Activated CD4-positive, alpha-beta T cell treated with anti-CD3 and anti-CD28 coated beads, Interleukin-2, amount 50 U/mL, for 4 hours (primary cell): ENCODE data around the gene MYOF.
"Not testable (repeated sequence)": the region's sequence is repeated elsewhere in the genome, so short reads cannot be mapped to it uniquely, and the experiment has no call there.

Experiments used
- DNase-seq, 2 experiments: peaks; one replicate each; pipeline ENCODE4 v3.0.0-alpha.2; 2020

The MYOF gene

DNA sequence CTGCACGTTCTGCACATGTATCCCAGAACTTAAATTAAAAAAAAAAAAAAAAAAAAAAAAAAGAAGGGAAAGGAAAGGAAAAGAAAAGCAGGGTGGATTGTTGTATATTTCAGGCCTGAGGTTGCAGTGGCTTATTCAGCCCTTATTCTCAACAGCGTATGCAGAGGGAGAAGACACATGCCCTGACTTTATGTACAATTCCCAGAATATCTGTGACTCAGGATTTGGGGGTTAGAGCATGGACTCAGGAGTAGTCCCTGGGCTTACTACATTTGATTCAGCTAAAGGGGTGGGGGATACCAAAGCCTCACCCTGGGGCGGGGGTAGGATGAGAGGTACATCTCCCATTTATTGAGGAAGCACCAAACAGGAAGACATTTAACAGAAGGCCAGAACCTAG, 137.4 kb downstream of the MYOF start:
- DNase-seq: no peak

DNA sequence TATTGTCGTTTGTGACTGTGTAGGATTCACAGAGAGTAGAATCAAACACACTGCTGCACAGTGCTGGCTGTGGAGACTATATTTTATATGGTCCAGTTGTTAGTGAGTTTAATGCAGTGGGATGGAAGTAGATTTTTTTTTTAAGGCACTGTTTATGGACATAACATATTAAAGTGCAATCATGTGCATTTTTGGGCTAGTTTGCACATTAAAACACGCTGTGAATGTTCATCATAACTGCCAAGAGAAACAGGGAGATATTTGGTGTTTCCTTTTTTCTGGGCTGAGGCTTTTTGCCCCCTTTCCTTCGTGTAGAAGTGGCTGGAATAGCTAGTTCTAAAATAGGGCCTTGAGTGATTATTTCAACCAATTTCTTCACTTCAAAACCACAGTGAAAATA, 139.2 kb downstream of the MYOF start:
- DNase-seq: no peak

DNA sequence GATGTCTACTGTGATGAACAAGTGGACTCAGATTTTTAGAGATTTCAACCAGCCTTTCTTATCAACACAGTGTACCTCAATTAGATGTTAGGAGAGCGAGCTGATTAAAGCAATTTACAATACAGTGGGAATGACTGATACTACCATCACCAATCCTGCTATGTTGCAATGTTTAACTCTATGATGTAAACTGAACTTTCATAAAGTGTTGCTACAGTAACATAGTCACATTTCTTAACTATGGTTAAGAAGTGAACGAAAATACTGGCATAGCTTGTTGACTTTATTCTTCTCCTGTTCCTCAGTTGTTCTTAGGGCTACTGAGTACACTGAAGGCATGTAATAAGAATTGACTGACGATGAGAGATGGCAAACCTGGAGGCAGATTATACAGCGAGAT, 139.8 kb downstream of the MYOF start:
- no peak for DNase-seq

DNA sequence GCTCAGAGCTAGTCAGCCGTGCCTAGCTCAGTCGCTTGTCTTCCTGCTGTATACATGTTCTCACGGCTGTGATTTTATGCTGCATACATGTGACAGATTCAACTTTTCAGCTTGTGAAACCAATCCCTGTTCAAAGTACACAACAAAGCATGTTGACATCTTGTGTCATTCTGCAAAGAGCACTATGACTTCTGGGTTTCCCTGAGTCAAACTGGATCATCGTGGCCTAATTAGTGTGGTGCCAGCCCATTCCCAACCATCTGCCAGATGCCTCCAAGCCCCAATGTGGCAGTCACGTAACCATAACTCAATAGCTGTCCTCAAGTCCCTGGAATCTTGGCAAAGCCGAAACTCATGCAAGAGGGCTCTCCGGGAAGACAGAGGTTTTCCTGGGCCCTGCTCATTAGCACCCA, 144.8 kb downstream of the MYOF start:
- no peak for DNase-seq

DNA sequence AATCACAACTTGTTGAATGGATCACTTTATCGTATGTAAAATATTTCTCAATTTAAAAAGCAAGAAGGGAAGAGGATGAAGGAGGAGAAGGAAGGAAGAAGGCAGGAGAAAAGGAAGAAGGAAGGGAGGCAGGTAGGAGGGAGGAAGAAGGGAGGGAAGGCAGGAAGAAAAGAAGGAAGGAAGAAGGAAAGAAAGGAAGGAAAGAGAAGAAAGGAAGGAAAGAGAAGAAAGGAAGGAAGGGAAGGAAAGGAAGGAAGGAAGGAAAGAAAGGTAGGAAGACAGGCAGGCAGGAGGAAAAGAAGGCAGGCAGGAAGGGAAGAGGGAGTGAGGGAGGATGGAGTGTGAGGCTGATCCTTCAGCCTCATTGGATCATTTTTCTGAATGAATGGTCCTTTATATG, 145.5 kb downstream of the MYOF start:
- no peak for DNase-seq

DNA sequence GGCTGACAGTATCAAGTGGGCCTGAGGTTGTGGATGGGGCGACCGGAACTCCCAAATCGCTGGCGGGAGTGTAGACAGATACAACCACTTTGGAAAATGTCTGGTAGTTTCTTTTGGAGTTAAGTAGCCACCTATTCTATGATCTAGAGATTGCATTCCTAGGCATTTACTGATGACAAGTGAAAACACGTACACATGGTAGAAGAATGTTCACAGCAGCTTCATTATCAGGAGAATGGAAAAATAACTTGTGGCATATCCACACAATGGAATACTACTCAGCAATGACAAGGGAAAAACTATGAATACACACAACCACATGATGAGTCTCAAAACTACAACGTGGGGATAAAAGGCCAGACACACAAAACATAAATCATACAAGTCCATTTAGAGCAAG, 146.0 kb downstream of the MYOF start:
- DNase-seq: no peak

DNA sequence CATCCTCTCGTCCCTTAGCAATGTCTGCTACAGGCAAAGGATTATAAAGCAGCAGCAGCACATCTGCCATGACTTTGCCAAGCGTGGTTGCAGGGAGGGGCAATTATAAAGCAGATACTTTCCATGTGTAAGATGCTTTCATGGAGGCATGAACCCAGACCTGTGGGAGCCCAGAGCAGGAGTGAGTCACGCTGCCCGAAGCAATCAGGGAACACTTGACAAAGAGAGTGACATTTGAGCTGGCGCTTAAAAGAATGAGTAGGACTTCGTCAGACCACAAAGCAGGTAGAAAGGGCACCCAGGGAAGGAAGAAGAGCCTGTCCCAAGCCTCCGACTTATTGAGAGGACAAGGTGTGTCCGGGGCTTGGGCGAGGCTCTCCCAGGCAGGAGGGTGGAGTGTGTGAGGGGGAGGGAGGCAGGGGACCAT, 147.2 kb downstream of the MYOF start:
- no peak for DNase-seq

DNA sequence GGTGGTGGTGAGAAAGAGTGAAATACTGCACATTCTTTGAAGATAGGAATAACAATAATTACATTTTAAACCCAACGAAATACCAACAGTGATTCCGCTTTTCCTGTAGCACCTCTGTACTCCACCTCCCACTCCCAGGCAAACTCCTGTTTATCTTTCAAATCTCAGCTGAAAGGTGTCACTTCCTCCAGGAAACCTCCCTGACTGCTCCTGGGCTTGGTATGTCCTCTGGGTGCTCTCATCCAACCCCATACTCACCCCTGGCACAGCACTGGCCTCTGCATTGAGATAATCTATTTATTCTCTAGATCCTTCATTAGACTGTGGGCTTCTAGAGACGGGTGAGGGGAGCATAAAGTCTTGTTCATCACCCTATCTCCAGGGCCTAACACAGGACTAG, 148.0 kb downstream of the MYOF start:
- no peak for DNase-seq

DNA sequence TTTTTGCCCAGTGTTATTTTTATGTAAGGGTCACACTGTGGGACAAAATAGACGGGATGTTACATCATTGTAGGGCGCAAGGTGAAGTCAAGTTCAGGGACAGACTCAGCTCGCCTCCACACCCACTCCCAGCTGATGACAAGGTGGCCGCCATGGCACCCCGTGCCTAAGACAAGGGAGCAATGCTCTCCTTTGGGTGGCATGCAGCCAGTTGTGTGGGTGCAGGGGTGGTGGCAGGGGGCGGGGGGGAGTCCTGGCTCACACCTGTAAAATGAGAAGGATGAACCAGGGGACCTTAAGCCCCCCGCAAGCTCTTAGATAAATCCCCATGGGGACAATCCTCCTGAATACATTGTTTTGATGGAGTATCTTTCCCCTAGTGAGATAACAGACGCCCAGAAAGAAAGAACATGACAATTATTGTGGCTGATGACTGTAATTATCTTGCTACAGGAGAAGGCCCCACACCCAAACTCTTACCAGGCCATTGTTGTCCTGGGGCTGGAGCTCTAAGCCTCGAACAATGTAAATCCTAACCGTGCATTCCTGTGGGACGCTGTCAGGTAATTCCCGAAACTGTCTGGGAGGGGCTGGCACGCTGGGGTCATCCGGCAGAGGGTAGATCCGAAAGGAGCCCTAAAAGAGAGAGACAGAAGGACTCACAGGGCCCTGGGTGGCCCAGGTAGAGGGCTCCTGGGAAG, 148.7 kb downstream of the MYOF start:
- no peak for DNase-seq

DNA sequence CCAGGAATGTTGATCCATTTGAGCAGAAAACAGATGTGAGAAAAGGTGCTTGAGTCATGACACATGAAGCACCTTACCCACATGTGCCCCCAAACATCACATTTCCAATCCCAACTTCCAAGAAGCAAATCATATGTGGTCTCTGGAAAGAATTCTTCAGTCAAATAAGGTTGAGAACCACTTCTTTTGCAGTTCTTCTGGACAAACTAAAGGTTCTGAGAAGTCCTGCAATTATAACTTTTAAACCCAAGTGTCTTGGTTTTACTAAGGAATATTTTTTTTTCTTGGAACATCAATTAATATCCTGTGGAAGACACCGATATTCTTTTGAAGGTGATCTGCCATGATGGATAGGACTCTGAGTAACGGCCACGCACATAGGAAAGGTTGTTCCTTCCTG, 151.3 kb downstream of the MYOF start:
- DNase-seq: no peak

DNA sequence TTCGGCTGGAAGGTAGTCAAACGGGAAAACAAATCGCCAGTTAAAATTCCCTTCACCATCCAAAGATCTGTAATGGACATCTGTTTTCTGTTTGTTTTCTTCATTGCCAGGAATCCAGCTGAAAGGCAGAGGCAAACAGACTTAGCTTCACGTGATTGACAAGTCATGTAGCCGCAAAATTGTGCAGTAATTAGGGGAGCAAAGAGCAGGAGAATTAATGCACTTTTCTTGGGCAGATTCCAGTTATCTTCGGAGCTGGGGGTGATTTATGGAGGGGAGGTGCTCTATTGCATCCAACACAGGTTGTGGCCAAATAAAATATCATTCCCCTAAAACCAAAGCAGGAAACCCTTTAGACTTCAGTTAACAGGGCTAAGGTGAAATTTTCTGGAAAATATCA, 162.2 kb downstream of the MYOF start:
- no peak for DNase-seq

DNA sequence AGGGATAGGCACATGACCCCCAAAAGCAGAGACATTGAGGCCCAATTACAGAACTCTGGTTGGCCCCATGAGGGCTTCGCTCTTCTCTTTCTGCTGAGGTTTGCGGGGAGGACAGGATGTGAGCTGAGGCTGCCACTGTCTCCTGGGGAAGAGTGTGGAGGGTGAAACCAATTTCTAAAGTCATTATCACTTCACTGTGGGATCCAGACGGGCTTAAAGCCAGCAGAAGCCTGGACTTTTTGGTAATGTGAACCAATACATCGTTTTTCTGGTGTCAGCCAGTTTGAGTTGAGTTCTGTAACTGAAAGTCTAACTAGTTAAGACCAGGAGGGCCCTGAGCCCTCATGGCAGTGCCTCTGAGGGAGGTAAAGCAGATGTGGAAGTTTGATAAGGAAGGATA, 163.0 kb downstream of the MYOF start:
- no peak for DNase-seq

DNA sequence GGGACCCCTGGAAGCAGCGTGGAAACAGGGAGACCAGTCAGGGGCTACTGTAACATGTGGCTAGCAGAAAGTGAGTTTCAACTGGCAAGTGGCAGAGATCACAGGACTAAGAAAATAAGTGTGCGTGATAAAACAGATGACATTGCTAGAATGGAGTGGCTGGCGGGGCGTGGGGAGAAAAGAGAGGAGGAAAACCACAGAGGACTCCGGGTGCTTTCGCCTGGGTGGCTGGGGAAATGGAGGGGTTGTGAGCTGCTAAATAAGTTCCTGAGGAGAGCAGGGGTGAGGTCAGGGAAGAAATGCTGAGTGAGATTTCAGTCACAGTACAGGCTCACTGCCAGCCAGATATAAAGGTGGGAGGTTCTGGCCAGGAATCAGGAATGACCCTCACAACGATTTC, 166.9 kb downstream of the MYOF start:
- DNase-seq: no peak

DNA sequence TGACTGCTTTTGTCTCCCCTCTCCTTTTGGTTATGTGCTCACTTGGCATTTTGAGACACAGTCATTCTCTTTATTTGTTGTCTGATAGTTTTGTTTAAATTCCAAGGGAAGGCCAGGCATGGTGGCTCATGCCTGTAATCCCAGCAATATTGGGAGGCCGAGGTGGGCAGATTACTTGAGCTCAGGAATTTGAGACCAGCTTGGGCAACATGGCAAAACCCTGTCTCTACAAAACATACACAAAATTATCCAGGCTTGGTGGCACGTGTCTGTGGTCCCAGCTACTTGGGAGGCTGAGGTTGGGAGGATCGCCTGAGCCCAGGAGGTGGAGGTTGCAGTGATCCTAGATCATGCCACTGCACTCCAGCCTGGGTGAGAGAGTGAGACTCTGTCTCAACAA, 167.5 kb downstream of the MYOF start:
- DNase-seq: not testable (repeated sequence)

DNA sequence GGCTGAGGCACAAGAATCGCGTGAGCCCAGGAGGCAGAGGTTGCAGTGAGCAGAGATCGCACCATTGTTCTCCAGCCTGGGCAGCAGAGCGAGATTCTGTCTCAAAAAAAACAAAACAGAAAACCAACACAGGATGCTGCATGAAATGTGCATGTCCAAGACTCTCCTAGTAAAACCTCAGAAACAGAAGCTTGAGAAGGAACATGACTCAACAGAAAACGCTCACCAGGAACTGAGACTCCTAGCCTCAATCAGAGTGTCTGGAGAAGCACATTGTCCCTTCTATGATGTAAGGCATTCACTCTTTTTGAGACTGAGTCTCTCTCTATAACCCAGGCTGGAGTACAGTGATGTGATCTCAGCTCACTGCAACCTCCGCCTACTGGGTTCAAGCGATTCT, 168.3 kb downstream of the MYOF start:
- no peak for DNase-seq

DNA sequence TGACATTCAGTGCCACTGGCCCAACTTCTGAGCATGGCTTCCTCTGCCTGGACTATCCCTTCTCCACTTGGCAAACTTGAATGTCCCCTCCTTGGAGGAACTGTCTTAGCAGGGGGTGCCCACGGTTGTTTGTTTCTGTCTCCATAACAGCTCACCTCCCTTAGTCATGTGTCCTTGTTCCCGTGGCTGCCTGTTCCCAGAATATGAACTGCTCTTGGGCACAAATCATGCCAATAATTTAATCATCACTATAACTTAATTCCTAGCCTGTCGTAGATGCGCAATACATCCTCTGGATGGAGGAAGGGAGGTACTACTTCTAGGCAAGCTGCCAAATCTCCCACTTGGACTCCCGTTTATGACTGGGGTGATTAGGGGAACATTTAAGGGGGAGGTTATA, 173.1 kb downstream of the MYOF start:
- no peak for DNase-seq

DNA sequence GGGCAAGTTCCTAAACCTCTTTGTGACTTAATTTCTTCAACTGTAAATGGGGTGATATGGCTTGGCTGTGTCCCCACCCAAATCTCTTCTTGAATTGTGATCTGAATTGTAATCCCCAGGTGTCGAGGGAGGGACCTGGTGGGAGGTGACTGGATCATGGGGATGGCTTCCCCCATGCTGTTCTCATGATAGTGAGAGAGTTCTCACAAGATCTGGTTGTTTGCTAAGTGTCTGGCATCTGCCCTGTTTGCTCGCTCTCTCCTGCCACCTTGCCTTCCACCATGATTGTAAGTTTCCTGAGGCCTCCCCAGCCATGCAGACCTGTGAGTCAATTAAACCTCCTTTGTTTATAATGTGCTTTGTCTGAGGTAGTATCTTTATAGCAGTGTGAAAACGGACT, 177.0 kb downstream of the MYOF start:
- DNase-seq: no peak

DNA sequence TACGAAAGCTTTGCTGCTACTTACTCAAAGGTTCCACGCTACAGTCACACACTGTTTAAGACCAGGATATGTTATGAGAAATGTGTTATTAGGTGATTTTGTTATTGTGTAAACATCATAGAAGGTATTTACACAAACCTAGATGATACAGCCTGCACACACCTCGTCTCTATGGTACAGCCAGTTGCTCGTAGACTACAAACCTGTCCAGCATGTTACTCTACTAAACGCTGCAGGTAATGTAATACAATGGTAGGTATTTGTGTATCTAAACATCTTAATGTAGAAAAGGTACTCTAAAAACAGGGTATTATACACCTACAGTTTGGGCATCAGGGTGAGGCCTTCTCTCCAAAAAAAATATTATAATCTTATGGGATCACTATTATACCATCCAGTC, 181.2 kb downstream of the MYOF start:
- no peak for DNase-seq

DNA sequence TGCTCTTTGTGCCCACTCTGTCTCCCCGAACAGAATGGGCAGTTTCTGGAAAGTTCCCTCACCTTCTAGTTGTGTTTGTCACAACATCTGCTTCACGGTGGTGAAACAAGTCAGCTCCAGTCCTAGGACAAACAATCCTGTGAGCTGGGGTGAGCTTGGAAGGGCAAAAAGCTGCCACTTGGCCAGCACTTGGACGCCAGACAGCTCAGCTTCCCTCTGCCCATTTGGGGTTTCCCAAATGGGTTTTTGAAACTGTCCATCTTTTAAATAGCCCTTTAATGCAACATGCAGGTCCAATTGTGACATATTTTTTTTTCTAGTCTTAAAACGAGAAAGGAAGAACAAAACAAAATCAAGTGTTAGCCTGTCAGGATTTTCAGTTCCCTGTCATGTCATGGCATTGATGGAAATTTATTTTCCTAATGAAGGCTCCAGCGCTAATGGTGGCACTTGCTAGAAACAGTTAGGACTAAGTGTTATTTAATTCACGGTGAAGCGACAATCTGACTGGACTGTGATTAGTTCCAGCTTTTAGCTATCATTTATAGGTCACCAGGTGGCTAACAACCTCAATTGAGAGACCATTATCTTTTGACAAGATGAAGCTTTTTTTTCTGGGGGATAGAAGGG, 181.7 kb downstream of the MYOF start:
- DNase-seq: no peak

DNA sequence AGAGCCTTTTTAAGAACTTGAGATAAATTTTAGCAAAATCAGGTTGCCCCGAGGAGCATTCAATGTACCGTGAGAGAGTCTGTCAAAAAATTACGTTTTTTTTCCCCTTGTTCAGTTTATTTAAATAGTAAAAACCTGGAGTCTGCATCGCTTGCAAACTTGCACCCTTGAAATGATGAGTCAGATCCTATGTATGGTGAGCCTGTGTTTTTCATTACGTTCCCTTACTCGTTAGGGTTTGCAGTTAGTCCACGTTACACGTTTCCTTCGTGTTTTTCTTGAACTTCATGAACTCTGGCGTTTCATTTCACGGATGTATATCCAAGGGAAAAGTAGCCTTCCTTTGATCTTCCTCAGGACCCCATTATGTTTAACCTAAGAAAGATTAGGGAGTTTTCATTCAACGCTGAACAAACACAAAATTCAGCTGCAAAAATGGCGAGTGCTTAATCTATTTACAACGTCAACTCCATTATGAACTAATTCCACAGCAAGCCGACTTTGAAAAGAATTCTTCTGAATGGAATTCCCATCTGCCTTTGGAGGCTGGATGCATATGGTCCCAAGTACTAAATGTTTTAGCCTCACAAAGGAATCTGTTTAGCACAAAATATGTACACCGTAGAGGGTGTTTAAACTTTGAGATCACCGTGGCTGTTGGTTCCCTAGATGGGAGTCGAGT, 182.4 kb downstream of the MYOF start:
- DNase-seq: no peak

DNA sequence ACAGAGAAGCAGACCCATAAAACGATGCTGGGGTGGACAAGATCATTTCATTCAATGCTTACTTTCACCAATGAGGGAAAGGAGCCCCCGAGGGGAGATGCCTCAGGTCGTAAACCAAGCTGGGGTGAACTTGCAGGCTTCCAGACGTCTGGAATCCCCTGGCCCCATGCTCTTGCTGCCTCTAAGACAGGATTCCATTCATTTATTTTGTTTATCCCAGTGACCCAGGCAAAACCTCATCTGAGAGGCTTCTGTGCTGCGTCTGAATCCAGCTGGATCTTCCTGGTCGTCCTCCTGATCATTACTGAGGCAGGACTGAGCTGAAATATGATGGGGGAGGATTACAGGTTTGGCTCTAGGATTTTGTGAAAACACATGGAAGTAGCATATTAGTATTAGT, 182.9 kb downstream of the MYOF start:
- DNase-seq: no peak

DNA sequence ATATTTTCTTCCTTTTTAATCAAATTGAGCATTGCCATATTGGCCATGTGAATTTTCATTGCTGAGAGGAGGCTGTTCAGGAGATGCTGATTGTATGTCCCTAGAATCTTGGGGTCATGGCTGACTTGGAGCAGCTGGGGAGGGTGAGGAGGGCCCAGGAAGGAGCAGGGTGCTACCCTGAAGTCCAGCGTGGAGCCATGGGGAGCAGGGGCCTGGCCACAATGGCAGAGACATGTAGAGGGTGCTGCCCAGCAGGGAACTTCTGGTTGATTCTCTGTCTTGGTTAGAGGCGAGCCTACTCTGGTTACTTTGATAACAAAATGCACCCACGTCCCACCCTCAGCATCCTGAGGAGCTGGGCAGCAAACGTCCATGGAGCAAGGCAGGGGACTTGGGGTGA, 186.0 kb downstream of the MYOF start:
- DNase-seq: no peak

DNA sequence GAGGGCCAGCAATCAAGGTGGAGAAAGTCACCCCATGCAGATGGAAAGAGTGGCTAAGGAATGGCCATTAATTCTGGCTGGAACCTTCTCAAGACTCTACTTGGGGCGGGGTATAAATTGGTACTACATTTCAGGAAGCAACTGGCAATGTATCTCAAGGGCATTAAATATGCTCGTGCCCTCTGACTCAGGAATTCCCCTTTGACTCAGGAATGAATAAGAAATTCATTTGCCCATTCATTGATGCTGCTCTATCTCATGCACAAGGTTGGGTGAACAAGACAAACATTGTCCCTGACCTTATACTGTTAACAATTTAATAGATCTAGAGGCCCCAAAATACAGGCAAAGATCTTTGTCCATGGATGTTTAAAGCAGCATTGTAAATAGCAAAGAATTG, 188.1 kb downstream of the MYOF start:
- no peak for DNase-seq

DNA sequence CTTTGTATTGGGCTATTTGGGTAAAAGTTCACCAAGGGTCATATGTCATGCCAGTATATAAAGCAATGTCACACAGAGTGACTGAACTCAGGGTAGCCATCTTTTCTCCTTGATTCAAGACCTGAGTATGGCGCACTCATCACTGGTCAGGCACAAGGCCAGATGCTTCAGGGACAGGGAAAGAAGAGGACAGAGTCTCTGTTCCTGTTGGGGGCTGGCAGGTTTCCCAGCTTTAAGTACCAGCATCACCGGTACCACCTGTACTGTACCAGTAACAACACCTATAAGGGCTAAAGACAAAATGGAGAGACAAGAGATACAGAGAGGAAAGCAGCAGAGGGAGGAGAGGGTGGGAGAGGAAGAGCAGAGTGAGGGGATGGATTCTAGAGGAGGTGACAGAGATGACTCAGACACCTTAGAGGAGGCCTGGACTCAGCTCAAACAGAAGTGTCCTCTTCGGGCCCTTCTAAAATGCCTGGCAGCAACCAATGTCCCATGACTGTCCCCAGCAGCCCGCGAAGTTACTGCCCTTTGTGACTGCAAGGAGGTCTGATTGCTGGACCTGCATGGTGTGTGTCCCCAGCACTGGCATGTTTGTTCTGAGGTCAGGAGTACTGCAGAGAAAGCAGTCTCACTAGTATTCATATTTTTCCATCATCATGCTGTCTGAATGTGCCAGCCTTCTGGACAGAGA, 191.3 kb downstream of the MYOF start:
- no peak for DNase-seq
